Left lung (tissue), 10 donors: ENCODE measurements around the gene IL27RA. TPM values are rescaled to one million over a fixed set of nuclear protein-coding genes. Genes with fewer than 3 reads are reported as not detected.

Experiments
- ATAC-seq: fragments of 200-7000 bp; cut with Tn5 transposase; one replicate; pipeline ENCODE4 v1.9.1; 2020; ENCODE audit warnings: moderate library complexity
- DNase-seq, 4 donors: peaks; one replicate each; pipeline ENCODE4 v3.0.0-alpha.2; 2013 to 2020
- H3K27ac ChIP-seq, 2 donors: fragments of 200-600 bp; sonication (generic) in 1 of 2; one replicate each; pipeline versions ENCODE4 v1.5.0 to v1.8.0; 2020 to 2021
- H3K27me3 ChIP-seq, 2 donors: fragments of 200-600 bp; sonication (generic) in 1 of 2; one replicate each; pipeline versions ENCODE4 v1.5.0 to v1.8.0; 2020 to 2021
- H3K36me3 ChIP-seq, 2 donors: fragments of 200-600 bp; sonication (generic) in 1 of 2; one replicate each; pipeline versions ENCODE4 v1.5.0 to v1.8.0; 2020 to 2021
- H3K4me1 ChIP-seq, 2 donors: fragments of 200-600 bp; one replicate each; pipeline ENCODE4 v1.8.0; 2021
- H3K4me3 ChIP-seq, 2 donors: fragments of 200-600 bp; sonication (generic) in 1 of 2; one replicate each; pipeline versions ENCODE4 v1.5.0 to v1.8.0; 2020 to 2021; ENCODE audit warnings: mild to moderate bottlenecking in 1 of 2
- H3K9me3 ChIP-seq, 2 donors: fragments of 200-600 bp; sonication (generic) in 1 of 2; one replicate each; pipeline versions ENCODE4 v1.5.0 to v1.8.0; 2020 to 2021
- intact Hi-C, 2 donors: fragments of 100-400 bp; cut with DNase I; formaldehyde crosslinking; loops; one replicate each; pipeline versions ENCODE4 v1.11.2 to v1.14.2; 2022
- polyA plus RNA-seq, 6 donors: library from polyadenylated mRNA; unstranded; fragments of 120-200 nt; gene quantifications; one replicate each; pipeline ENCODE4 v1.2.1, GENCODE V29; 2013; ENCODE audit not compliant: insufficient read length in 6 of 6
- total RNA-seq, 2 donors: library from RNA; stranded (reverse); fragmentation: NEBNext Ultra II Directional; extraction: Animal tissue kit (Norgen Biotek cat#: 25700); gene quantifications; one replicate each; pipeline ENCODE4 v1.2.1, GENCODE V29; 2021
- TF ChIP-seq, protein P1 (sequence below), 2 donors: fragments of 200-600 bp; sonication (generic) in 1 of 2; IDR thresholded peaks; one replicate each; pipeline versions ENCODE4 v1.5.0 to v1.8.0; 2021; ENCODE audit warnings: antibody characterized with exemption in 2 of 2
- donor health status: DM: no; HTN: yes; CAD: no.
- donor health status: DM: no; HTN: no; CAD: no.

IL27RA gene
- total and polyA plus RNA-seq, 8 donors = 6.7 to 17.4 (median 8.3) TPM

DNA sequence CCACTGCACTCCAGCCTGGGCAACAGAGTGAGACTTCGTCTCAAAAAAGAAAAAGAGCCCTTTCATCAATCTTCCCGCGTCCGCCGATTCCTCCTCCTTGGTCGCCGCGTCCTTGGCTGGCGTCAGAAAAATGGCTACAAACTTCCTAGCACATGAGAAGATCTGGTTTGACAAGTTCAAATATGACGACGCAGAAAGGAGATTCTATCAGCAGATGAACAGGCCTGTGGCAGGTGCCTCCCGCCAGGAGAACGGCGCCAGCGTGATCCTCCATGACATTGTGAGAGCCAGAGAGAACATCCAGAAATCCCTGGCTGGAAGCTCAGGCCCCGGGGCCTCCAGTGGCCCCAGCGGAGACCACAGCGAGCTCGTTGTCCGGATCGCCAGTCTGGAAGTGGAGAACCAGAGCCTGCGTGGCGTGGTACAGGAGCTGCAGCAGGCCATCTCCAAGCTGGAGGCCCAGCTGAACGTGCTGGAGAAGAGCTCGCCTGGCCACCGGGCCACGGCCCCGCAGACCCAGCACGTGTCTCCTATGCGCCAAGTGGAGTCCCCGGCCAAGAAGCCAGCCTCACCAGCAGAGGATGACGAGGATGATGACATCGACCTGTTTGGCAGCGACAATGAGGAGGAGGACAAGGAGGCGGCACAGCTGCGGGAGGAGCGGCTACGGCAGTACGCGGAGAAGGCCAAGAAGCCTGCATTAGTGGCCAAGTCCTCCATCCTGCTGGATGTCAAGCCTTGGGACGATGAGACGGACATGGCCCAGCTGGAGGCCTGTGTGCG, 38.9 kb downstream of the IL27RA start:
- intact Hi-C loops = no loop called here
- Histone ChIP-seq H3K4me3 (no peak overlapping the region), H3K4me1 (peaks cover 14 to 38% of the 10 kb centered on the region in 2 donors), H3K36me3 (no peaks in the 10 kb centered on the region), H3K27me3 (peaks cover 0 to 14% of the 10 kb centered on the region in 2 donors), H3K27ac (no peak overlapping the region), H3K9me3 (no peaks in the 10 kb centered on the region)
- DNase-seq (no peak), ATAC-seq (no peak)
- TF ChIP-seq, protein P1, sequence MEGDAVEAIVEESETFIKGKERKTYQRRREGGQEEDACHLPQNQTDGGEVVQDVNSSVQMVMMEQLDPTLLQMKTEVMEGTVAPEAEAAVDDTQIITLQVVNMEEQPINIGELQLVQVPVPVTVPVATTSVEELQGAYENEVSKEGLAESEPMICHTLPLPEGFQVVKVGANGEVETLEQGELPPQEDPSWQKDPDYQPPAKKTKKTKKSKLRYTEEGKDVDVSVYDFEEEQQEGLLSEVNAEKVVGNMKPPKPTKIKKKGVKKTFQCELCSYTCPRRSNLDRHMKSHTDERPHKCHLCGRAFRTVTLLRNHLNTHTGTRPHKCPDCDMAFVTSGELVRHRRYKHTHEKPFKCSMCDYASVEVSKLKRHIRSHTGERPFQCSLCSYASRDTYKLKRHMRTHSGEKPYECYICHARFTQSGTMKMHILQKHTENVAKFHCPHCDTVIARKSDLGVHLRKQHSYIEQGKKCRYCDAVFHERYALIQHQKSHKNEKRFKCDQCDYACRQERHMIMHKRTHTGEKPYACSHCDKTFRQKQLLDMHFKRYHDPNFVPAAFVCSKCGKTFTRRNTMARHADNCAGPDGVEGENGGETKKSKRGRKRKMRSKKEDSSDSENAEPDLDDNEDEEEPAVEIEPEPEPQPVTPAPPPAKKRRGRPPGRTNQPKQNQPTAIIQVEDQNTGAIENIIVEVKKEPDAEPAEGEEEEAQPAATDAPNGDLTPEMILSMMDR (IDR thresholded peaks at IDR 0.05) = no peak

DNA sequence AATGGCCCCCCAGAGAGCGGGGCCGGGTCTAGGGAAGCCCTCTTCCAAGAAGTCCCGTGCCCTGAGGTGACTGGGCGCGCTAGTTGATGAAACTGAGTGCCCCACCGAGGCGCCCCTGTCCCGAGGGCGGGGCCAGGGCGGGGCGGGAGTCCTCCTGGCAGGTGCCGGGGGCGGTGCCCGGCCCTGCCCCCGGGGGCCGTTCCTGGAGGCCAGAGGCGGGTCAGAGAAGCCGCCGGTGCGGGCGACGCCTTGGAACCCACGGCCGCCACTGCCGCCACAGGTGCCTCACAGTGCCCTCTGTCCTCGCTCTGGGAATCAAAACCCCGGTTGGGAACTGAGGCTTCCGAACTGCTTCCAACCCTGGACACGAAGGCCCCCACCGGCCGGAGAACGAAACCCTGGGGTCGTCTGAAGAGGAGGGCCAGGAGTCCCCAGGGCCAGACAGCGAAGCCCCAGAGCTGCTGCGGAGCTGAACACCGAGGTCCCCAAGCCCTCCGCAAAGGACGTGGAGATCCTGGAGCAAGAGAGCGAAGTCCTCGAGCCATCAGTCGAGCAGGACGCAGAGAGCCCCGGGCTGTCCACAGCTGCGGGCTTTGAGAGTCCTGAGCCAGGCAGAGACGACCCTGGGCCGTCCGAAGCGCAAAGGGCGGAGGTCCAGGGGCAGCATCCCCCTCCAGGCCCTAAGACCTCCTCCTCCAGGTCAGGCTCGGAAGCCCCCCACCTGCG, 41.1 kb downstream of the IL27RA start, which contains the start of gene MISP3:
Gene MISP3 (plus strand): TSS at position 252 of the 726 bp plus-strand sequence. CDS start 524 bp downstream, outside the sequence.
- Histone ChIP-seq H3K4me3 (peak within 1 kb of the TSS; percentile 76 to 85), H3K27me3 (peaks cover 0 to 14% of the 10 kb centered on the region in 2 donors), H3K36me3 (no peaks in the 10 kb centered on the region), H3K27ac (peak within 1 kb of the TSS; percentile 93), H3K9me3 (no peaks in the 10 kb centered on the region), H3K4me1 (peaks cover 15 to 56% of the 10 kb centered on the region in 2 donors)
- TF ChIP-seq, protein P1 (IDR thresholded peaks at IDR 0.05) = no peak
- intact Hi-C loops = no loop called here
- DNase-seq (peak in 3 of 4 donors; percentile 33 to 93 (median 77)), ATAC-seq (peak; percentile 81)

DNA sequence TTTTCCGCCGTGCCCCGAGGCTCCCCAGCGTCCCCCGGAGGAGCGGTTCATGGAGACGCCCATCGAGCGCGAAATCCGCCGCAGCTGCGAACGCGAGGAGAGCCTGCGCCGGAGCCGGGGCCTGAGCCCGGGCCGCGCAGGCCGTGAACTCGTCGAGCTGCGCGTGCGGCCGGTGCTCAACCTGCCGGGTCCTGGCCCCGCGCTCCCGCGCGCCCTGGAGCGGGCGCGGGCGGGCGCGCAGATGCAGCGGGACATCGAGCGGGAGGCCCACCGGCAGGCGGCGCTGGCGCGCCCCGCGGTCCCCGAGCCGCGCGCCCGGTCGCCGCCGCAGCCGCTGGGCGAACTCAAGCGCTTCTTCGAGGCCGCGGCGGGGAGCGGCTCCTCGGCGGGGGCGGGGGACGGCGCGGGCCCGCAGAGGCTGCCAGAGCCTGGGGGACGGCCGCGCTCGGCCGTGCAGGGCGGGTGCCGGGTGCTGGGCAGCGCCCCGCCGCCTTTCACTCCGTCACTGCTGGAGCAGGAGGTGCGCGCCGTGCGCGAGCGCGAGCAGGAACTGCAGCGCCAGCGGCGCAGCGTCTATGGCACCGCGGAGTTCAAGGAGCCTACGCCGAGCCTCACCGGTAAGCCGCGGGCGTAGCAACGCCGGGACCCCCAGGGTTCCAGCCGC, 41.8 kb downstream of the IL27RA start:
- DNase-seq (peak in 3 of 4 donors; percentile 77 to 95 (median 84)), ATAC-seq (peak; percentile 37)
- intact Hi-C loops = no loop called here
- Histone ChIP-seq H3K27me3 (peaks cover 0 to 14% of the 10 kb centered on the region in 2 donors), H3K36me3 (no peaks in the 10 kb centered on the region), H3K9me3 (no peaks in the 10 kb centered on the region), H3K27ac (peak overlapping the region; percentile 93), H3K4me1 (peaks cover 15 to 63% of the 10 kb centered on the region in 2 donors), H3K4me3 (peak overlapping the region; percentile 76 to 85)
- TF ChIP-seq, protein P1 (IDR thresholded peaks at IDR 0.05) = peak in 1 of 2 donors; percentile 48

DNA sequence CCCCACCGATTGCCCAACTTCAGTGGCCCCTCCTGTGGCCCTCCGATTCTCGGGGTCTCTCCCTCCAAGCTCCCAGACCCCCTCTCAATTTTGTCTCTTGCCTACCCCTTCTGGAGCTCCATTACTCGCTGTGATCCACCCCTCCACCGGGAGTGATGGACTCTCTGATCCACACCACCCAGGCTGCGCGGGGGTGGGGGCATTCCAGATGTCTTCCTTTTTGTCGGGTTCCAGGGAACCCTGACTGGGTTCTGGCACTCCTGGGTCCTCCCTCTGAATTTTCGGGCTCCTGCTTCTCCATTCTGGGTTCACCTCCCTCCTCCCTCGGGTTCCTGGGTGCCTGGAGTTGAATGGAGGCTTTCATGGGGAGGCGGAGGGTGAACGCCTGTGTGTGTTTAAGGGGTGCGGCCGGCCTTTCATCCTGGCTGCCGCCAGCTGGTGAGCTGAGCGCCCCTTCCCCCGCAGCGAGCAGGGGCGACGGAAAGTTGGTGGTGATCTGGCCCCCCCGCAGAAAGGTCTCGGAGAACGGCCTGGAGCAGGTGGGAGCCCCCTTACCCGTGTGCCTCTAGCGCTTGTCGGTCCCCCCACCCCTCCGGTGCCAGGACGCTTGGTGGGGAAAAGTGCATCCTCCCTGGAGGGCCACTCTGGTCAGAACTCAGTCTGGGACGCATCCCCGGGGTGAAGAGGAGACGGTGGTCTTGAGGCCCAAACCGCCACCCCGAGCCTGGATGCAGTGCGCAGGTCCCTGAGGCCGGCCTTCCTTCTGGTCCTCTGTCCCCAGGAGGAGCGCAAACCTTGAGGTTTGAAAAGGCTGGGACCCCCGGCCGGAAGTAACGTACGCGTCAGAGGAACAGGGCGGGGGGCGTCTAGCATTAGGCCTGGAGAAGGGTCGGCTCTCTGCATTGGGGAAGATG, 42.6 kb downstream of the IL27RA start:
- Histone ChIP-seq H3K4me3 (peak overlapping the region; percentile 76 to 85), H3K9me3 (no peaks in the 10 kb centered on the region), H3K4me1 (peaks cover 15 to 70% of the 10 kb centered on the region in 2 donors), H3K27me3 (peaks cover 0 to 14% of the 10 kb centered on the region in 2 donors), H3K36me3 (no peaks in the 10 kb centered on the region), H3K27ac (peak overlapping the region; percentile 93)
- TF ChIP-seq, protein P1 (IDR thresholded peaks at IDR 0.05) = no peak
- intact Hi-C loops = no loop called here
- ATAC-seq = peak; percentile 1
- peak in 1 of 4 donors; percentile 33 for DNase-seq
